ENCODE results near the gene CD47. TPM values are rescaled to one million over a fixed set of nuclear protein-coding genes. Genes with fewer than 3 reads are reported as not detected.

CD47 gene
- total RNA-seq, 1 donor from 2014 or later, result 113 TPM

DNA sequence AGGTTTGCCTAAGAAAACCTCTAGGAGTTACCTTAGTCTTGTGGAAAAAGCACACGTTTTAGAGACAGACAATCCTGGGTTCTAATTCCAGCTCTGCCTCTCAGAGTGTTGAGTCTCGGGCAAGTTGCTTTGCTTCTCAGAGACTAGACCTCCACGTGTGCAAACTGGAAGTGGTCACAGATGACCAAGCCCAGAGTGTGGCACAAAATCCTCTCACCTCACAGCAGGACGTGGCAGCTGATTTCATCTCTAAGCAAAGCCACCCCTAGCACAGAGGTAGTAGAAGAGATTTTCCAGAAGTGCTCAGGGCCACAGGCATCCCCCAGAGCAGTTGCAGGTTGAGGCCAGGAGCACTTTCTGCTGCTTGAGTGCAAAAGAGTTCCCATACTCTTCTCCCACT is 79.2 kb downstream of the CD47 start:
- DNase-seq, result no peak

- peak; percentile 59 for DNase-seq
Measured at GRCh38 chr3:108008931-108009639, 81.7 kb downstream of the CD47 start.

DNA sequence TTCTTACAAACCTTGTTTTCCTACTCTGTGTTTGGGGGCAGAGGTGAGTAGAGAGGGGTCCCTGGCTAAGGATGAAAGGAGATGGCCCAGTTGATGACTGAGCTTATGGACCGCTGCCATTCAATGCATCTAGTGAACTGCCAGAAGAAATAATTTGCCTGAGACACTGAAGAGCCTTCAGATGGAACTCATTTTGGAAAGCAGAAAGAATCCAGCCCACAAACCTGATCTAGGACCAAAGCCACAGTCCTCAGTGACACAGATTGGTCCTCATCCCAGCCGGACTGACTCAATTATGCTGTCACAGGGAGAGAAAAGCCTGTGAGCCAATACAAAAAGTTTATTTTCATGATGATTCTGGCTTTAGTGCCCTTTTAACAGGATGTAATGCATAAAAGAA is 82.7 kb downstream of the CD47 start:
- no peak for DNase-seq

DNA sequence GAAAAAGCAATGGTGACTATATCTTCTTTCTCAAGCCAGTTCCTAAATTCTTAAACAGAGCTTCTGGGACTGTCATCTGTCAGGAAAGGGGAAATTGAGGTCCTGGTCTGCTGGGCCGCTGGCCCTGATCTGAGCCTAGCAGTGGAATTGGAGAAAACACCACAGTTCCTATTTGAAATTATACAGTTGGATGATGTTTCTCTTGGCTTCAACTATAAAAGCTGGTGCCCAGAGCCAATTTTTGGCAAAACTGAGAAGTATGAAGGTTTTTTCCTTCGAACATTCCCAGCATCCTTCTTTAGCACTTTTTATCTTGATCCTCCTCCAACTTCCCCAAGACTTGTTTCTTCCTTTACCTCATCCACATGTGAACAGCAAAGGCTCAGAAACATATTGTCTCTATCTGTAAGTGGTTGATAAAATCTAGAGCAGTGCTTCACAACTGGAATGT is 83.9 kb downstream of the CD47 start:
- DNase-seq, result peak; percentile 10

DNA sequence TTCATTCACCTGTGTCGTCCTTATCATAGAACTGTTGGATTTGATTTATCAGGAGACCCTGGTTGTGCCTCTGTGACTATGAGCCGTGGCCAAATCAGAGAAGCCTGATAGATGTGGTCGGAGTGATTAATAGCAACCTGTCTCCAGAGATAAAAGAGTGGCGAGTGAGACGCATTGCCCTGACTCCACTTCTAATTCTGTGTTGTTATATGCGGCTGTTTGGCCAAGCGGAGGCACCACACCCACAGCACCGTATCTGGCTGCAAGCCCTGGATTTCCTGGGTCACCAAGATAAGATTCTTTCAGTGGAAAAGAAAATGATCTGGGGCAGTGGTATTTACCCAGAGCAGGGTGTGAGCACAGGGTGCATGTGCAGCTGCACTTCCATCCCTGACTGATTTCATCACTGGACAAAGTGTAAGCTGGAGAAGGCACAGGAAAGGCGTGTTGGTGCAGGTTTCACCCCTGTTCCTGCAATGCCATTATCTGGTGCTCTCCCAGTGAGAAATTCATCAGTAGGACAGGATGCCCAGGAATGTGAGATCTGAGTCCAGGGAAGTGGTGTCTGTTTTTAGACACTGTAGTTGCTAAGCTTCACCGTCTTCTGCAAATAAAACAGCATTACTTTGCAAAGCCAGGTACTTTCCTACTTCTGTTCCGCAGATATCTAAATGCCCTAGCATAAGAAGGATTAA is 84.6 kb downstream of the CD47 start:
- DNase-seq, result peak; percentile 76

DNA sequence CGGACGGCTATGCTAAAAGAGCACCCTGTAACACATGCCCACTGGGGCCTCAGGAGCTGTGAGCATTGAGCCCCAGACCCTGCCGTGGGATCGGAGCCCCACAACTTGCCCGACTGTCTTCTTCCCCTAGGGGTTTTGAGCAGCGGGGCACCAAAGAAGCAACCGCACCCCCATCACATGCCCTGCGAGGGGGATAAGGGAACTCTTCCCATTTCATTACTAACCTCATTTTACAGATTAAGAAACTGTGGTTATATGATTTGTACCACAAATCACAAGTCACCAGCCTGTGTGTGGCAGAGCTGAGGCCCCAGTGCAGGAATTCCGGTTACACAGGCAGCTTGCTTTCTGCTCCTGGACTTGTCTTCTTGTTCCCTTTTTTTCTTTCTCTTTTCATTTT is 86.2 kb downstream of the CD47 start:
- DNase-seq, result no peak

GRCh38 chr3:108001457-108001856 is 89.4 kb downstream of the CD47 start:
- no peak for DNase-seq

GRCh38 chr3:107999215-107999775 is 91.5 kb downstream of the CD47 start:
- no peak for DNase-seq

GRCh38 chr3:107997671-107998070 is 93.2 kb downstream of the CD47 start:
- no peak for DNase-seq

DNA sequence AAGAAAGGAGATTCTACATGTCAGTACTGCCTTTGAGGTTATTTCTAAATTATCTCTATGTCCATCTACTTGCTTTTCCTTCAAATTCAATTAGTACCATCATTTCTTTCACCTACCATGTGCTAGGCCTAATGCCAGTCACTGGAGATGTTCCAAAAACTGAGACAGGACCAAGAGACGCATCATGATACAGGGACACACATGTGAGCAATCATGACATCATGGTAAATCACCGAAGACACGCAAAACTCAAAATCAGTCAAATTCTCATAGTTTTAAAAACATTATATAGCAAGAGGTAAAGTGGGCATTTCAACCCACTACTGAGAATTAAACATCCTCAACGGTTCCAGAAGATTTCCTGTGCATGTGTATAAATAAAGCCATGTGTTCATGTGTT is 95.0 kb downstream of the CD47 start:
- DNase-seq, result no peak

GRCh38 chr3:107994956-107995715 is 95.7 kb downstream of the CD47 start:
- no peak for DNase-seq

- DNase-seq, result no peak
Measured at GRCh38 chr3:107994181-107994580, 96.7 kb downstream of the CD47 start.

DNA sequence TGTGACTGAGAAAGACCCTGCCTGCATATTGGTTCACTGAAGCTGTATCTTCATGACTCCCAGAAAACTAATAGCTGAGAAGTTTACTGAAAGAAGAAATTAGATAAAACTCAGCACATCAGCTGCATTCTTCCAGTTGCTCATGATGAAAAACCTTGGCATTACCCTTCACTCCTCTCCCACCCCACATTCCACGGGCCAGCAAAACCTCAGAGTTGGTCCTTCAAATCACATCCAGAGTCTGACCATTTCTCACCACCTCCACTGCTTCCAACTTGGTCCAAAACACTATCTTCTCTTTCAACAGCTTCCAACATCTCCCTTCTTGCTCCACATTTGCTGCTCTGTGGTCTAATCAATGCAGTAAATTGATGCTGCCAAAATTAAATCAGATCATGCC is 97.1 kb downstream of the CD47 start:
- DNase-seq, result no peak

Other genes starting within 250 kb of the CD47 start
- gene IFT57, start 131.4 kb upstream of the CD47 start, total RNA-seq, result 25.7 and 27.0 TPM in 2 replicates
- under 0.01 TPM in 1 of 2 replicates, not detected in the other for gene HHLA2, start 205.5 kb upstream of the CD47 start, total RNA-seq

Measured in dermis blood vessel endothelial cell (primary cell).